ENCODE results near the gene KLHDC8B. TPM values are rescaled to one million over a fixed set of nuclear protein-coding genes. Genes with fewer than 3 reads are reported as not detected.

The KLHDC8B gene
- total and polyA plus RNA-seq, 12 donors: 127 to 501 (median 237) TPM

- 64 to 86% (median 69%) methylated on average over 2 to 9 of the region's 9 CpGs; no CpG with 5 or more reads in 1 of the 4 donors for WGBS, 4 donors
- H3K4me3 ChIP-seq: peak overlapping the region in 2 of 4 donors; percentile 59 to 63
- no peak for TF ChIP-seq POLR2A (IDR thresholded peaks at IDR 0.05)
- TF ChIP-seq, protein P1, sequence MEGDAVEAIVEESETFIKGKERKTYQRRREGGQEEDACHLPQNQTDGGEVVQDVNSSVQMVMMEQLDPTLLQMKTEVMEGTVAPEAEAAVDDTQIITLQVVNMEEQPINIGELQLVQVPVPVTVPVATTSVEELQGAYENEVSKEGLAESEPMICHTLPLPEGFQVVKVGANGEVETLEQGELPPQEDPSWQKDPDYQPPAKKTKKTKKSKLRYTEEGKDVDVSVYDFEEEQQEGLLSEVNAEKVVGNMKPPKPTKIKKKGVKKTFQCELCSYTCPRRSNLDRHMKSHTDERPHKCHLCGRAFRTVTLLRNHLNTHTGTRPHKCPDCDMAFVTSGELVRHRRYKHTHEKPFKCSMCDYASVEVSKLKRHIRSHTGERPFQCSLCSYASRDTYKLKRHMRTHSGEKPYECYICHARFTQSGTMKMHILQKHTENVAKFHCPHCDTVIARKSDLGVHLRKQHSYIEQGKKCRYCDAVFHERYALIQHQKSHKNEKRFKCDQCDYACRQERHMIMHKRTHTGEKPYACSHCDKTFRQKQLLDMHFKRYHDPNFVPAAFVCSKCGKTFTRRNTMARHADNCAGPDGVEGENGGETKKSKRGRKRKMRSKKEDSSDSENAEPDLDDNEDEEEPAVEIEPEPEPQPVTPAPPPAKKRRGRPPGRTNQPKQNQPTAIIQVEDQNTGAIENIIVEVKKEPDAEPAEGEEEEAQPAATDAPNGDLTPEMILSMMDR (IDR thresholded peaks at IDR 0.05): no peak
- no peaks in the 10 kb centered on the region for H3K27me3 ChIP-seq
- intact Hi-C loops (cut with DNase I): loop anchor here (5.0 kb wide), 1 partner anchor 103 kb away; the partner anchor contains the start of gene C3orf62 (in 2 of the 2)
- DNase-seq: no peak
- H3K36me3 ChIP-seq (replicated peaks in 1 of 2): peaks cover 0 to 34% of the 10 kb centered on the region in 2 donors
- no peaks in the 10 kb centered on the region for H3K9me3 ChIP-seq (replicated peaks in 1 of 3)
- peaks cover 39 to 51% of the 10 kb centered on the region in 2 donors for H3K4me1 ChIP-seq (replicated peaks in 1 of 2)
- H3K27ac ChIP-seq: peak overlapping the region in 4 of 5 donors; percentile 18 to 93 (median 90)
These were observed 3.1 kb downstream of the KLHDC8B start for GRCh38 chr3:49174397-49174985.

DNA sequence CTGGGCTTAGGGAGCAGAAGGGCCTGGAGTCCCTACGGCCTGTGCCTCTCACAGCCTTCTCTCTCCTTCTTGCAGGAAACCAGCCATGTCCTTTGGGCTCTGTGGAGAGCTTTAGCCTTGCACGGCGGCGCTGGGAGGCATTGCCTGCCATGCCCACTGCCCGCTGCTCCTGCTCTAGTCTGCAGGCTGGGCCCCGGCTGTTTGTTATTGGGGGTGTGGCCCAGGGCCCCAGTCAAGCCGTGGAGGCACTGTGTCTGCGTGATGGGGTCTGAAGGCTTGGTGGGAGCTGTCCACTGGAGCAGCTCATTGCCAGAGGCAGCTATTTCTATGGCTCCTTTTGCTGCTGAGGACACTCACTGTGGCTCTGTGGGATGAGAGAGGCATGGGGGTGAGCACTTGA is 4.1 kb downstream of the KLHDC8B start:
- Histone ChIP-seq H3K4me3 (no peak overlapping the region), H3K36me3 (replicated peaks in 1 of 2) (peaks cover 0 to 34% of the 10 kb centered on the region in 2 donors), H3K27ac (peak overlapping the region in 3 of 5 donors; percentile 89 to 93 (median 92)), H3K27me3 (no peaks in the 10 kb centered on the region), H3K9me3 (replicated peaks in 1 of 3) (no peaks in the 10 kb centered on the region), H3K4me1 (replicated peaks in 1 of 2) (peaks cover 39 to 50% of the 10 kb centered on the region in 2 donors)
- 62 to 85% (median 63%) methylated on average over 6 to 8 of the region's 8 CpGs for WGBS, 4 donors
- DNase-seq: no peak
- intact Hi-C loops (cut with DNase I): no loop called here
- TF ChIP-seq, protein P1 (IDR thresholded peaks at IDR 0.05): no peak
- no peak for TF ChIP-seq POLR2A (IDR thresholded peaks at IDR 0.05)

- peaks cover 0 to 34% of the 10 kb centered on the region in 2 donors for H3K36me3 ChIP-seq (replicated peaks in 1 of 2)
- intact Hi-C loops (cut with DNase I): no loop called here
- no peak overlapping the region for H3K4me3 ChIP-seq
- DNase-seq: no peak
- WGBS, 4 donors: 79 to 95% (median 83%) methylated on average over 2 of the region's 2 CpGs
- H3K4me1 ChIP-seq (replicated peaks in 1 of 2): peaks cover 33 to 44% of the 10 kb centered on the region in 2 donors
- no peaks in the 10 kb centered on the region for H3K27me3 ChIP-seq
- TF ChIP-seq, protein P1 (IDR thresholded peaks at IDR 0.05): no peak
- peak in 1 of 2 donors; percentile 0 for TF ChIP-seq POLR2A (IDR thresholded peaks at IDR 0.05)
- H3K9me3 ChIP-seq (replicated peaks in 1 of 3): no peaks in the 10 kb centered on the region
- peak overlapping the region in 4 of 5 donors; percentile 8 to 92 (median 18) for H3K27ac ChIP-seq
These were observed 5.7 kb downstream of the KLHDC8B start for GRCh38 chr3:49177073-49177472.

DNA sequence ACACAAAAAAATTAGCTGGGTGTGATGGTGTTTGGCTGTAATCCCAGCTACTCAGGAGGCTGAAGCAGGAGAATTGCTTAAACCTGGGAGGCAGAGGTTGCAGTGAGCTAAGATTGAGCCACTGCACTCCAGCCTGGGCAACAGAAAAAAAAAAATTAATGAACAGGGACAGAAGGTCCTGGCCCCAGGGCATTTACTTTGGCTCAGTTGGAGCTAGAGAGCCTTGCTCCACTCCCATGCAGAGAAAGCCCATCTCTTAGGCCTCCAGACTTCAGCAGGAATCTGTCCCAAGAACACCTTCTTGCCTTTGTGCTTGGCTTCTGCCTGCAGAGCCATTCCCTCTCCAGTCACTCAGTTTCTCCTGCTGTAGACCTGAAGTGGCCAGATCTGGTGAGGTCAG is 8.7 kb downstream of the KLHDC8B start:
- no peak overlapping the region for H3K27ac ChIP-seq
- no peak for DNase-seq
- peaks cover 0 to 18% of the 10 kb centered on the region in 2 donors for H3K36me3 ChIP-seq (replicated peaks in 1 of 2)
- no peaks in the 10 kb centered on the region for H3K27me3 ChIP-seq
- no peak for TF ChIP-seq POLR2A (IDR thresholded peaks at IDR 0.05)
- TF ChIP-seq, protein P1 (IDR thresholded peaks at IDR 0.05): no peak
- H3K4me1 ChIP-seq (replicated peaks in 1 of 2): peaks cover 7 to 24% of the 10 kb centered on the region in 2 donors
- intact Hi-C loops (cut with DNase I): no loop called here
- H3K4me3 ChIP-seq: no peak overlapping the region
- no peaks in the 10 kb centered on the region for H3K9me3 ChIP-seq (replicated peaks in 1 of 3)
